HK-2 (cell line): Measurements from ENCODE around the gene HCFC1.
"Not testable (repeated sequence)": the region's sequence is repeated elsewhere in the genome, so short reads cannot be mapped to it uniquely, and the experiment has no call there.

Experiments used
- DNase-seq: peaks from one replicate; pipeline ENCODE4 v3.0.0-alpha.2; 2018; ENCODE audit not compliant: unreplicated experiment

HCFC1 gene

GRCh38 chrX:154008521-154008920 lies 36.9 kb upstream of the HCFC1 start:
- DNase-seq, result no peak

GRCh38 chrX:154006947-154007346 lies 35.3 kb upstream of the HCFC1 start:
- DNase-seq, result no peak

DNA sequence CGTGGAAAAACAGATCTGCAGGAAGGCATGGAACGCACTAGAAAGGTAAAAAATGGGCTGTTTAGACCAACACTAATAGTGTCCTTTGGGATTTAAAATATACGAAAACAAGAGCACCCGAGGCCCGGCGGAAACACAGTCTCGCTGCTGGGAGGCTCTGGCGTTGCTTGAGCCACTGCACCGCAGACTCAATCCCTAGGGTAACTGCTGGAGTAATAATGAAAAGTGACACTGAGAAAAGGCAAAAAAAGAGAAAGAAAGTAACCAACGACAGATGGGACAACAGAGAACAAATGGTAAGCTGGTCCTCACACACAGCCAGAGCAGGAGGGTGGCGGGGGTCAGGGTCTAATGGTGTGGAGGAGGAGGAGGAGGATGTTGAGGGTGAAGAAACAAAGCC lies 32.7 kb upstream of the HCFC1 start:
- no peak for DNase-seq

DNA sequence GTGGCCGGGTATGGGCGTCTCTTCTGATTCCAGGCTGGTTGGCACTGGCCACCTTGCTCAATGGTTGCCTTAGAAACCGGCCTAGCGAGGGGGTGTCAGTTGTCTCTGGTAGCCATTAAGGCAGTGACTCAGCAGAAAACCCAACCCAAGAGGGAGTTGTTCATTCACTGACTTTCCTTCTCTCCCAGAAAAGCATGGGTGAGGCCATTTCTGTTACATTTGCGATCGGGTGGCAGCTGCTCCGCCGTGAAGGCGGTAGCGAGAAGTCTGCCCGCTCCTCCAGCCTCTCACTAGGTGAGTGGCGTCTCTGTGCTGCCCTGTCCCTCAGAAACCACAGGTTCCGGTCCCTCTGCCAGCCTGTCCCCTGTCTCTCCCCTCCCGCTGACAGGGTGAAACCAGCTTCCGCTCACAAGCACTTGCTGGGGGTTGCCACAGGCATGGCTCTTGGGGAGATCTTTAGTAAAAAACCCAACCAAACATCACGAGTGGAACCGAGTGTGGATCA lies 30.6 kb upstream of the HCFC1 start:
- peak; percentile 37 for DNase-seq

DNA sequence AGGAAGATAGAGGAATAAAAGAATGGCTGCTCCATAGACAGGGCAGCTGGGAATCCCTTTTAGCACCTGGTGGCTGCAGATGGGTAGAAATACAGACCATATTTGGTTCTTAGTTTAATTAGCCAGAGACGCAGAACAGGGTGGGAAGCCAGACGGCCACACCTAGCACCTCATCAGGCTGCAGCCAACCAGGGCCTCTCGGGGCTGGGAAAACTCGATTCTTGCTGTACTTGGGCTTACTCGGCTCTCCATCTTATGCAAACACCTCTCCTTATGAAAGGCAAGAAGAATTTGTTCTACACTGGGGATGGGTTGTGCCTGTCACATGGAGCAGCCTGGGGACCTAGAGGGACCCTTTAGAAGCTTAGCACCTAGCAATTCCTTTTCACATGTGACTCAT lies 28.4 kb upstream of the HCFC1 start:
- DNase-seq, result no peak

DNA sequence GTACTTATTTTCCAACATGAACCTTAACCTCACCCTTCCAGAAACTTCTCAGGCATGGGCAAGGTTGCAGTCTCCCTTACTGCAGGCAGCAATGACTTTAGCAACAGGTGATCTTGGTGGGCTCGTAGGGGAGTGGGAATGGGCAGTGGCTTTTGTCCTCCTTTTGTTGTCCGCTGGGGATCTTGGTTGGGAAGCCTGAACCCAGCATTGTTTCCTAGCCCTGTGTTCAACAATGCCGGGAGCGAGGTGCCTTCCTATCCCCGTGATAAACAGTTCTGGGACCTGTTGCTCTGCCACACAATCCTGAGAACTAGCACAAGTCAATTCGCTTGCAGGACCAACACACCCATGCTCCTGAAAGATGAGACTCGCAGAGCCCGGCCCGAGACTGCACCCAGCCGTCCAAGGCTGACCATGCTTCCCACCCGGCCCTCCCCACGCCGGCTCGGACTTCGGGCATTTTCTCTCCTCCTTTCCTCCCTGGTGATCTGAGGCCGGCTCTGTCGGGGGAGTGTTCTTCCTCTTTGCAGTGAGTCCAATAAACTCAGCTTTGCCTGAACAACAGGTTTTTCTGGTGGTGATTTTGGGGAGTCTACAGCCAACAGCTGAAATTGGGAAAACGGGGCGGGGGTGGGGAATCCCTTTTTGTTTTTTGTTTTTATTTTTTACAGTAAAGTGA lies 27.9 kb upstream of the HCFC1 start:
- DNase-seq, result no peak

- no peak for DNase-seq
Measured at GRCh38 chrX:153995504-153995903, 23.9 kb upstream of the HCFC1 start.

GRCh38 chrX:153994398-153994797 lies 22.8 kb upstream of the HCFC1 start:
- not testable (repeated sequence) for DNase-seq

DNA sequence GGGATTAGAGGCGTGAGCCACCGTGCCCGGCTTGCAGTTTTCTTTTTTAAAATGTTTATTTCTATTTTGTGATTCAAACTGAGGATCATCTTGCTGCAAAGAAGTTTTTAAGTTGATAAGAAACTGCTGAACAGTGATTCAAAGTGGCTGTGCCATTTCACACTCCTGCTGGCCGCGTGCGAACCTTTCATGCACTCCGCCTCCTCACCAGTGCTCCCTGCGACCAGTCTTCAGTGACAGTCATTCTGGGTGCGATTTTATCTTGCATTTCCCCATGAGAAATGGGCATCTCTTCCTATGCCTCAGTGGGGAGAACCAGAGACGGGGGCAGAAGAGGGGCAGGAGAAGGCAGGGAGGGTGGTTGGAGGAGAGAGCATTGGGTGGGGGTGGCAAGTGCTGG lies 22.4 kb upstream of the HCFC1 start:
- DNase-seq, result no peak

- DNase-seq, result no peak
Measured at GRCh38 chrX:153993079-153993478, 21.5 kb upstream of the HCFC1 start.

GRCh38 chrX:153992180-153992579 lies 20.6 kb upstream of the HCFC1 start:
- no peak for DNase-seq

GRCh38 chrX:153991013-153991580 lies 19.5 kb upstream of the HCFC1 start:
- no peak for DNase-seq

- no peak for DNase-seq
Measured at GRCh38 chrX:153989973-153990655, 18.5 kb upstream of the HCFC1 start.

- no peak for DNase-seq
Measured at GRCh38 chrX:153988493-153988892, 16.9 kb upstream of the HCFC1 start.

DNA sequence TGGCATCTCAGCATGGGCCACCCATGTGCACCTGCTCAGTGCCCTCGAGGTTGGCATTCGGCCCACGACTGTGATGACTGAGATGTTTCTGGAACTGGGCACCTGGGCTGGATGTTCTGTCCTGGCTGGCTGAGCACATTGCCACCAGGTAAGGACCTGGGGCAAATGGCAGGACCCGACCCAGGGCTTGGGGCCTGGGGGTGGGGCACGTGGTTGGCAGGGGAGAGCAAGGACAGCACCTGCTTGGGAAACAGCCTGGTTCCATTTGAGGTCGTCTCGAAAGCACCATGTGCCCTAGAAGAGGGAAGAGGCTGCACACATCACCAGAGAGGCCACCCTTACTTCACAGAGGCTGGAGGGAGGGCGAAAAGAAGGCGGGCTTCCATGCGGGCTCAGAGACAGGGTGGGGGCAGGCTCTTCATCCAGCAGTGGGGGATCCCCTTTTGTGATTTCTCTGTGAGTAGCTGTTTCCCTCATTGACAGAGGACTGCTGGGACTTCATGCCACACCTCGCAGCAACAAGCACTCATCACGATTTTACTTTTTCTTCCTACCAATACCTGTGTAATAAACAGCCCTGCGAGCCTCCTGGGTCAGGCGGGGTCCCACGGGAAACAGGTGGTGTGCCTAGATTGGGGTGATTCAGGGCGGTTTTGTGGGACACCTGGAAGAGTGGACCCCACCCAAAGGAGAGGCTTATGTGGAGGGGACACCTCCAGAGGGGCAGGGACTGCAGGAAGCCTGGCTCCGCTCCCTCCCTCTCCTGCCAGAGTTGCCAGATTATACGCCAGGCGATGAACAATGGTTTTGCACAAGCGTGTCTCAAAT lies 12.9 kb upstream of the HCFC1 start:
- DNase-seq, result no peak

DNA sequence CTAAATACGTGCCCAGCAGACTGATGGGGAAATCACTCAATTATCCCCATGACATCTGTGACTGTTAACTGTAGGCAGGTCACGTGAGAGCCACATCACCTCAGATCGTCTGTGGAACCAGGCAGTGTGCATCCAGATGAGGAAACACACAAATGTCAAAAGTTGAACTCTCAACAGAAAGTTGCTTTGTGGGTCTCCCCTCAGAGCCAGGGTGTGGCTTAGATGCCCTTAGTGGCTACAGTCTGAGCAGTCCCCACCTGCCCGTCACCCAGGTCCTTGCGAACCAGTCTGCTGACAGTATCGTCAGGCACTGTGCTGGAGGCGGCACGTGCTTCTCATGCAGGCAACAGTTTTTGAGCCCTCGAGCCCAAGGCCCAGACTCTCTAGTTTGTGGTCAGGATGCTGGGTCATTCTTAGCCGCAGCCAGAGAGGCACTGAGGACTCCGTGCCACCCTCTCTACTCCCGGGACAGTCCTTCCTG lies 11.7 kb upstream of the HCFC1 start:
- DNase-seq, result no peak

GRCh38 chrX:153981771-153982533 lies 10.3 kb upstream of the HCFC1 start:
- no peak for DNase-seq

DNA sequence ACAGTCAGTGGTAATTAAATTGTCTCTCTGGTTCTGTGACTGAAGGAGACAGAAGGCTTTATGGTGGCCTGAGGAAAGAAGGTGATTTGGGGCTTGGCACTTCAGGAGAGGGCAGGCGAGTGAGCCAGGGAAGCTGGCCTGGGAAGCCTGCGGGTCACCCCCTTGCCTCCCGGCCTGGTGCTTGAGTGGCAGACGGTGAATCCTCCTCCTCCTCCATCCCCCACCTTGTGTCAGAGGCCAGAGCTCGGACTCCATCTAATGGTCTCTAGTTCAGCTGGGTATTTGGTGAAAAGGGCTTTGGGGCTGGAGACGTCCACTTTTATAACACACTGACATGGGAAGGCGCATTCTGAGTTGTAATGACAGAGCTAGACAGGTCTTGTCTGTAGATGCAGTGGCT lies 9.6 kb upstream of the HCFC1 start:
- no peak for DNase-seq

GRCh38 chrX:153980394-153980793 lies 8.8 kb upstream of the HCFC1 start:
- not testable (repeated sequence) for DNase-seq

GRCh38 chrX:153974726-153975286 lies 3.2 kb upstream of the HCFC1 start:
- DNase-seq, result no peak
